NCI-H226 (cell line): ENCODE results near the gene IRF1.

ENCODE experiments used
- DNase-seq: peaks from one replicate; pipeline ENCODE4 v3.0.0-alpha.2; 2015

IRF1 gene

GRCh38 chr5:132474131-132474723 is 16.3 kb downstream of the IRF1 start:
- DNase-seq, result no peak

- no peak for DNase-seq
These were observed 16.9 kb downstream of the IRF1 start for GRCh38 chr5:132473668-132474067.

- DNase-seq, result no peak
These were observed 17.5 kb downstream of the IRF1 start for GRCh38 chr5:132473019-132473531.

- DNase-seq, result no peak
These were observed 18.1 kb downstream of the IRF1 start for GRCh38 chr5:132472431-132472830.

- DNase-seq, result no peak
These were observed 18.6 kb downstream of the IRF1 start for GRCh38 chr5:132471944-132472343.

- DNase-seq, result no peak
These were observed 19.2 kb downstream of the IRF1 start for GRCh38 chr5:132471151-132471907.

- no peak for DNase-seq
These were observed 20.0 kb downstream of the IRF1 start for GRCh38 chr5:132470596-132470995.

GRCh38 chr5:132470010-132470392 is 20.6 kb downstream of the IRF1 start:
- no peak for DNase-seq

- DNase-seq, result no peak
These were observed 21.1 kb downstream of the IRF1 start for GRCh38 chr5:132469380-132470009.

- no peak for DNase-seq
These were observed 21.8 kb downstream of the IRF1 start for GRCh38 chr5:132468656-132469379.

GRCh38 chr5:132467287-132467984 is 23.1 kb downstream of the IRF1 start:
- no peak for DNase-seq

- no peak for DNase-seq
These were observed 23.9 kb downstream of the IRF1 start for GRCh38 chr5:132466433-132467286.

GRCh38 chr5:132465059-132465707 is 25.4 kb downstream of the IRF1 start:
- DNase-seq, result no peak

- DNase-seq, result no peak
These were observed 26.2 kb downstream of the IRF1 start for GRCh38 chr5:132464156-132464939.

GRCh38 chr5:132463811-132464155 is 26.8 kb downstream of the IRF1 start:
- no peak for DNase-seq

- no peak for DNase-seq
These were observed 27.5 kb downstream of the IRF1 start for GRCh38 chr5:132462856-132463745.

- DNase-seq, result no peak
These were observed 28.2 kb downstream of the IRF1 start for GRCh38 chr5:132462333-132462732.

- DNase-seq, result no peak
These were observed 29.0 kb downstream of the IRF1 start for GRCh38 chr5:132461569-132462070.
